Stimulated activated naive CD8-positive, alpha-beta T cell treated with anti-CD3 and anti-CD28 coated beads, Interleukin-15, amount 100 ng/mL, for 72 hours (primary cell): Measurements from ENCODE around the gene TMEM108.

Experiments used
- ATAC-seq: fragments of 150-1000 bp; cut with Tn5 transposase; 2 replicates; pipeline ENCODE4 v1.10.0; 2021; ENCODE audit warnings: mild to moderate bottlenecking, moderate library complexity
- DNase-seq, 2 donors: peaks; one replicate each; pipeline ENCODE4 v3.0.0; 2021 to 2022
- H3K27ac Mint-ChIP-seq, 2 donors: one replicate each; pipeline ENCODE4 v1.8.0; 2022; ENCODE audit warnings: mild to moderate bottlenecking in 2 of 2, mixed read lengths in 2 of 2, moderate library complexity in 2 of 2
- H3K27me3 Mint-ChIP-seq: one replicate; pipeline ENCODE4 v1.8.0; 2022; ENCODE audit warnings: mixed read lengths
- H3K4me1 Mint-ChIP-seq: one replicate; pipeline ENCODE4 v1.8.0; 2022; ENCODE audit warnings: mild to moderate bottlenecking, mixed read lengths
- H3K4me3 Mint-ChIP-seq, 2 donors: one replicate each; pipeline ENCODE4 v1.8.0; 2022; ENCODE audit warnings: mild to moderate bottlenecking in 2 of 2, mixed read lengths in 2 of 2, moderate library complexity in 1 of 2
- H3K9me3 Mint-ChIP-seq, 2 donors: one replicate each; pipeline ENCODE4 v1.8.0; 2022; ENCODE audit warnings: mixed read lengths in 2 of 2

The TMEM108 gene

GRCh38 chr3:133079621-133080020 lies 41.4 kb downstream of the TMEM108 start:
- no peak for DNase-seq
- ATAC-seq, result no peak
- H3K4me3 Mint-ChIP-seq, result no peak overlapping the region

GRCh38 chr3:133081016-133081415 lies 42.8 kb downstream of the TMEM108 start:
- ATAC-seq, result no peak
- no peak for DNase-seq
- Mint-ChIP-seq H3K4me1 (no peaks in the 10 kb centered on the region), H3K27ac (no peak overlapping the region), H3K9me3 (peaks cover 0 to 10% of the 10 kb centered on the region in 2 donors), H3K4me3 (no peak overlapping the region), H3K27me3 (peaks cover 33% of the 10 kb centered on the region)

More at GRCh38 chr3:133079621-133080020, 41.4 kb downstream of the TMEM108 start:
- Mint-ChIP-seq H3K4me1 (no peaks in the 10 kb centered on the region), H3K27me3 (peaks cover 45% of the 10 kb centered on the region), H3K27ac (no peak overlapping the region), H3K9me3 (peaks cover 0 to 10% of the 10 kb centered on the region in 2 donors)

GRCh38 chr3:133083395-133083794 lies 45.2 kb downstream of the TMEM108 start:
- no peaks in the 10 kb centered on the region for H3K4me1 Mint-ChIP-seq
- DNase-seq (no peak), ATAC-seq (no peak)
- H3K27me3 Mint-ChIP-seq, result peaks cover 21% of the 10 kb centered on the region
- no peak overlapping the region for H3K27ac Mint-ChIP-seq
- H3K4me3 Mint-ChIP-seq, result no peak overlapping the region
- H3K9me3 Mint-ChIP-seq, result peaks cover 0 to 10% of the 10 kb centered on the region in 2 donors

GRCh38 chr3:133089906-133090485 lies 51.8 kb downstream of the TMEM108 start:
- ATAC-seq (no peak), DNase-seq (no peak)
- peaks cover 8% of the 10 kb centered on the region for H3K27me3 Mint-ChIP-seq
- H3K4me3 Mint-ChIP-seq, result no peak overlapping the region
- H3K9me3 Mint-ChIP-seq, result no peaks in the 10 kb centered on the region
- H3K27ac Mint-ChIP-seq, result no peak overlapping the region
- H3K4me1 Mint-ChIP-seq, result no peaks in the 10 kb centered on the region

GRCh38 chr3:133092681-133093080 lies 54.5 kb downstream of the TMEM108 start:
- Mint-ChIP-seq H3K9me3 (no peaks in the 10 kb centered on the region), H3K4me1 (no peaks in the 10 kb centered on the region), H3K27me3 (peaks cover 8% of the 10 kb centered on the region), H3K4me3 (no peak overlapping the region), H3K27ac (no peak overlapping the region)
- ATAC-seq (no peak), DNase-seq (no peak)

- no peak for DNase-seq
- Mint-ChIP-seq H3K4me1 (no peaks in the 10 kb centered on the region), H3K4me3 (no peak overlapping the region), H3K27ac (no peak overlapping the region), H3K27me3 (peaks cover 8% of the 10 kb centered on the region), H3K9me3 (no peaks in the 10 kb centered on the region)
- no peak for ATAC-seq
Measured at GRCh38 chr3:133093366-133093765, 55.2 kb downstream of the TMEM108 start.

- no peak overlapping the region for H3K4me3 Mint-ChIP-seq
- no peak for ATAC-seq
- no peaks in the 10 kb centered on the region for H3K4me1 Mint-ChIP-seq
- no peak for DNase-seq
- peaks cover 10% of the 10 kb centered on the region for H3K27me3 Mint-ChIP-seq
- H3K27ac Mint-ChIP-seq, result no peak overlapping the region
- no peaks in the 10 kb centered on the region for H3K9me3 Mint-ChIP-seq
Measured at GRCh38 chr3:133096900-133097613, 58.9 kb downstream of the TMEM108 start.

- H3K27ac Mint-ChIP-seq, result no peak overlapping the region
- H3K4me3 Mint-ChIP-seq, result no peak overlapping the region
- ATAC-seq (no peak), DNase-seq (no peak)
- no peaks in the 10 kb centered on the region for H3K4me1 Mint-ChIP-seq
- no peaks in the 10 kb centered on the region for H3K9me3 Mint-ChIP-seq
- peaks cover 24% of the 10 kb centered on the region for H3K27me3 Mint-ChIP-seq
Measured at GRCh38 chr3:133103706-133104105, 65.5 kb downstream of the TMEM108 start.

GRCh38 chr3:133106169-133106568 lies 68.0 kb downstream of the TMEM108 start:
- H3K27ac Mint-ChIP-seq, result no peak overlapping the region
- H3K4me1 Mint-ChIP-seq, result no peaks in the 10 kb centered on the region
- ATAC-seq (no peak), DNase-seq (no peak)
- H3K9me3 Mint-ChIP-seq, result no peaks in the 10 kb centered on the region
- H3K27me3 Mint-ChIP-seq, result peaks cover 32% of the 10 kb centered on the region
- H3K4me3 Mint-ChIP-seq, result no peak overlapping the region

GRCh38 chr3:133112666-133113065 lies 74.5 kb downstream of the TMEM108 start:
- no peak for ATAC-seq
- no peak overlapping the region for H3K27ac Mint-ChIP-seq
- no peak for DNase-seq
- H3K4me3 Mint-ChIP-seq, result no peak overlapping the region
- no peaks in the 10 kb centered on the region for H3K4me1 Mint-ChIP-seq
- no peaks in the 10 kb centered on the region for H3K9me3 Mint-ChIP-seq
- H3K27me3 Mint-ChIP-seq, result peaks cover 8% of the 10 kb centered on the region

- Mint-ChIP-seq H3K4me1 (no peaks in the 10 kb centered on the region), H3K27ac (no peak overlapping the region), H3K9me3 (no peaks in the 10 kb centered on the region), H3K27me3 (peaks cover 8% of the 10 kb centered on the region), H3K4me3 (no peak overlapping the region)
- no peak for ATAC-seq
- no peak for DNase-seq
Measured at GRCh38 chr3:133113526-133113925, 75.3 kb downstream of the TMEM108 start.

- Mint-ChIP-seq H3K9me3 (no peaks in the 10 kb centered on the region), H3K27me3 (peaks cover 8% of the 10 kb centered on the region), H3K4me3 (no peak overlapping the region), H3K27ac (no peak overlapping the region), H3K4me1 (no peaks in the 10 kb centered on the region)
- DNase-seq (no peak), ATAC-seq (no peak)
Measured at GRCh38 chr3:133113927-133114597, 75.9 kb downstream of the TMEM108 start.

- DNase-seq (no peak), ATAC-seq (no peak)
- Mint-ChIP-seq H3K4me1 (no peaks in the 10 kb centered on the region), H3K4me3 (no peak overlapping the region), H3K27ac (no peak overlapping the region), H3K9me3 (no peaks in the 10 kb centered on the region), H3K27me3 (peaks cover 2% of the 10 kb centered on the region)
Measured at GRCh38 chr3:133115176-133115575, 77.0 kb downstream of the TMEM108 start.

GRCh38 chr3:133117342-133117741 lies 79.2 kb downstream of the TMEM108 start:
- DNase-seq, result no peak
- H3K4me1 Mint-ChIP-seq, result no peaks in the 10 kb centered on the region
- H3K4me3 Mint-ChIP-seq, result no peak overlapping the region
- no peak for ATAC-seq
- H3K9me3 Mint-ChIP-seq, result no peaks in the 10 kb centered on the region
- no peak overlapping the region for H3K27ac Mint-ChIP-seq
- H3K27me3 Mint-ChIP-seq, result no peaks in the 10 kb centered on the region

- DNase-seq (no peak), ATAC-seq (no peak)
- Mint-ChIP-seq H3K9me3 (no peaks in the 10 kb centered on the region), H3K27ac (no peak overlapping the region), H3K4me3 (no peak overlapping the region), H3K27me3 (peaks cover 2% of the 10 kb centered on the region), H3K4me1 (no peaks in the 10 kb centered on the region)
Measured at GRCh38 chr3:133119176-133119575, 81.0 kb downstream of the TMEM108 start.

GRCh38 chr3:133121450-133121849 lies 83.3 kb downstream of the TMEM108 start:
- peaks cover 10% of the 10 kb centered on the region for H3K27me3 Mint-ChIP-seq
- no peaks in the 10 kb centered on the region for H3K9me3 Mint-ChIP-seq
- no peak for DNase-seq
- no peaks in the 10 kb centered on the region for H3K4me1 Mint-ChIP-seq
- ATAC-seq, result no peak
- no peak overlapping the region for H3K27ac Mint-ChIP-seq
- H3K4me3 Mint-ChIP-seq, result no peak overlapping the region
